ENCODE data around the gene TIFAB.

Gene TIFAB

DNA sequence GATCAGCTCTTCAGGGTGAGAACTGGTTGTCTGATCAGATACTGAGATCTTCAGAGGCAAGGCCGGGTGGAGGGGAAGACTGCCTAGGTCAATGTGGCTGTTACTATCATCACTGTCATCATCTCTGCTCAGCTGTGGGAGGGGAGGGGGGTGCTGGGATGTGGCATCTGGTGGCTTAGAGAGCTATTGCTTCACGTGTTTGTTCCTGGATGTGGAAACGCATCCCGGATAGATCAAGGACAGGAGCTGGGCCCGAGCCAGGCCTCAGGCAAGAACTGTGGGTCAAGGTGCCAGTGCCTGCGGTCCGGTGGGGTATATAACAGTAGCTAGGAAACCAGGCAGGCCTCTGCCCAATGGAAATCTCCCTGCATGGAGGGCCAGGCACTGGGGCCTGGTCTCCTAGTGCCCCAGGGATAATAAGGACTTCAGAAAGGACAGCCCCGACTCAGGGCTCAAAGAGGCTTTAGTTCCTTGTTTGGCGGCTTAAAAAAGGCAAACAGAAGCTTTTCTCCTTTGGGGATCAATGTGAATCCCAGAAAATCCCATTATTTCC, 30.3 kb upstream of the TIFAB start:
- no peak for DNase-seq (ENCODE audit: low read depth, low spot score)

DNA sequence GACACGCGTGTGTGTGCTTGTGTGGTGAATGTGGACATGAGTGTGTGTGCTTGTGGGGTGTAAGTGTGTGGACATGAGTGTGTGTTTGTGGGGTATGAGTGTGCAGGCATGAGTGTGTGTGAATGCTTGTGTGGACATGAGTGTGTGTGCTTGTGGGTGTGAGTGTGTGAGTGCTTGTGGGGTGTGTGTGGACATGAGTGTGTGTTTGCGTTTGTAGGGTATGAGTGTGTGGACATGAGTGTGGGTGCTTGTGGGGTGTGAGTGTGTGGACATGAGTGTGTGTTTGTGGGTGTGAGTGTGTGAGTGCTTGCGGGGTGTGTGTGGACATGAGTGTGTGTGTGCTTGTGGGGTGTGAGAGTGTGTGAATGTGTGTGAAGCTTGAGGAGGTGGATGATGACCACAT, 29.8 kb upstream of the TIFAB start:
- no peak for DNase-seq (ENCODE audit: low read depth, low spot score)

DNA sequence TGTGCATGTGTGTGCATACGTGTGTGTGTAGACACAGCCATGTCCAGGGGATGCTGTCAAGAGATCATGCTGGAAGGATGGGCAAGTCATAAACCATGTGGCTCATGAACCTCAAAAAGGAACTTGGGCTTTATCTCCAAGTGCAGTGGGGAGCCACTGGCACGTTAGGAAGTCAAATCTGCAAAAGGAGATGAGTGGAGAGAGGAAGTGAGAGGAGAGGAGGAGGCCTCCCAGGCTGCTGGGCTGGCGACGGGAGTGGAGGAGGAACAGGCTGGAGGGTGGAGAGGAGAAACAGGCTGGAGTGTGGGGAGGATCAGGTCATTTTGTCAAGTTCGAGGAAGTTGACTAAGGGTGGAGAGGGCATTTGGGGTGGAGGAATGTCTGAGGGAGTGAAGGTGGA, 29.2 kb upstream of the TIFAB start:
- no peak for DNase-seq (ENCODE audit: low read depth, low spot score)

DNA sequence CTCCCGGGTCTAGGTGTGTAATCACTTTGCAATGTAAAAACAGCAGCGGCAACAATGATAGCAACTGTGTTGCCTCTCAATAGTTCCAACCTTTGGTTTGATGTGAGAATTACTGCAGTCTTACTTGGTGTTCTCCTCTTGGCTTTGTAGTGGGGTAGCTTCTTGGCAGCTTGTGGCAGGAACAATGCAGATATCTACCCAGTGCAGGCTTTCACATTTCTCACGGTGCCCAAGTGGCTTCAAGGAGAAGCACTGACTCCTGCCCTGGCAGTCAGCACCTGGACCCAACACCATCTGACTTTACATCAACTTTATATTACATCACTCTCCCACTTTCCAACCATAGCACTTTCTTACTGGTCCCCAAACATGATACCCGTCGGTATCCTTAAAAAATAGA, 28.4 kb upstream of the TIFAB start:
- DNase-seq (ENCODE audit: low read depth, low spot score) = no peak

DNA sequence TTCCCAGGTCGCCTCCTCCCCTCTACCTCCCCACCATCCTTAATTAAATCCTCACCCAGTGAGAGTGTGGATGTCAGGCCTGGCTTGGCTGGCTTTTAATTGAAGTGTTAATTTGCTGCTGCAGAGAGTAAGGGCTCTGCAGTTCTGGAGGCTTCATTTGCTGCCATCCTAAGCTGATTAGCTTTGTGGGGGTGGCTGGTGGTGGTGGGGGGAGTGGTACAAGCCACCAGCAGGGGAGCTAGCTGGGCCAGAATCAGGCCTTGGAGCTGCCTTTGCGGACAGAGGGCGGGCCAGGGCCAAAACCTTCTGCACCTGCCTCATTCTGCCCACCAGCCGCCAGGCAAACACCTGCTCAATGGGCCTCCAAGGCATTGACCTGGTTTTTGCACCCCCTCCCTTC, 26.8 kb upstream of the TIFAB start:
- no peak for DNase-seq (ENCODE audit: low read depth, low spot score)

DNA sequence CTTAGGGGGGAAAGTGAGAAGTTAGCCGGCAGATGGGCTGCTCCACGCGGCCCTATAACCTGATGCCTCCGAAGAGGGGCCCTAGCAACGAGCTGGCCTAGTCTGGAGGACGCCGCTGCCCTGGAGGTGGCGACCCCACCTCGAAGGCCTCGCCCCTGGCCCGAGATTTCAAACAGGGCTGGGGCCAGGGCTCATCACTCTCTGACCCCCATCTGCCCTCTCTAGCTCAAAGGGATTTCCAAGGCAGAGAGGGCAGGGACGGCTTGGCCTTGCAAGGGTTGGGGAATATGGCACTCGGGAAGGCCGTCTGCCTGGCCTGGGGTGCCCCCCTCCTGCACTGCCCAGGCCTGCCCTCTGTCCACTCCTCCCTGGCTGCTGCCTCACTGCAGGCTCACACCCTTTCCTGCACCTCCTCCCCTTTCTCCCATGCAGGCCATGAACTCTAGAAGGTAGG, 25.5 kb upstream of the TIFAB start:
- no peak for DNase-seq (ENCODE audit: low read depth, low spot score)

DNA sequence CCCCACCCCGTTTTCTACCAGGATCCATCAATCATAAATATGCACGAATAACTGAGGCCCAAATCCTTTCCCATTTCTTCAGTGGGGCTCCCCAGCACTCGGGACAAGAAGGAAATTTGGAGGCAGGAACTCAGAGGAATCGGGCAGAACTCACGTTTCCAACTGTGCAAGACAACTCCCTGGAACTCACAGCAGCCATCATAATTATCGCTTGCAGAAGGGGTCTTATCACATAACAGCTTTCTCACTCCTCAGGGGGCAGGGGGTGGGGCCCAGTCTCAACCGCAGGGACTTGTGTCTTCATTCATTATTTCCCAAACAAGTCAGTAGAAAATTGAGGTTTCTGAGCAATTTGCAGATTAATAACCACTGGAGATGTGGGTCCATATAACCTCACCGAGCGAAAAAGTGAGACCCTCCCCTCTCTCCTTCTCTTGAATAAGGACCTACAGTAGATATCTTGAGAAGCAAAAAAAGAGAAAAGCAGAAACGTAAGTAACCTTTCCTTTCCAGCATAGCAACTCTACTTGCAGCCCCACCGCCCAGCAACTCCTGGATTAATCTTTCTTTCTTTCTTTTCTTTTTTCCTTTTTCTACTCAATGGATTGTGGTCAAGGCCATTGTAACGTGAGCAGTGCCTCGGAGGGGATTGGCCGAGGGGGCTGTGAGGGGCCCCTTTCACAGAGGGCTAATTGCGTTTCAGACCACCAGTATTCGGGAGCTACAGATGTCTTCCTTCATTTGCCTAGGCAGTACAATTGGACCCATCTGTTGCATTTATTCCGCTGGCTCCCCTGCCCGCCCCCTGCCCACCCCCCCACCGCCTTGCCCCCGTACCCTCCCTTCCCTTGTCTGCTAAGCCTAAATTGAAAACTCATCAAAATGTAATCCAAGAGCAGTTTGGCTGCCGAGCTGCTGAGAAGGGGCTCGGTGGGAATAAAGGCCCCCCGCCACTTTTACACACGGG, 24.7 kb upstream of the TIFAB start:
- no peak for DNase-seq (ENCODE audit: low read depth, low spot score)

DNA sequence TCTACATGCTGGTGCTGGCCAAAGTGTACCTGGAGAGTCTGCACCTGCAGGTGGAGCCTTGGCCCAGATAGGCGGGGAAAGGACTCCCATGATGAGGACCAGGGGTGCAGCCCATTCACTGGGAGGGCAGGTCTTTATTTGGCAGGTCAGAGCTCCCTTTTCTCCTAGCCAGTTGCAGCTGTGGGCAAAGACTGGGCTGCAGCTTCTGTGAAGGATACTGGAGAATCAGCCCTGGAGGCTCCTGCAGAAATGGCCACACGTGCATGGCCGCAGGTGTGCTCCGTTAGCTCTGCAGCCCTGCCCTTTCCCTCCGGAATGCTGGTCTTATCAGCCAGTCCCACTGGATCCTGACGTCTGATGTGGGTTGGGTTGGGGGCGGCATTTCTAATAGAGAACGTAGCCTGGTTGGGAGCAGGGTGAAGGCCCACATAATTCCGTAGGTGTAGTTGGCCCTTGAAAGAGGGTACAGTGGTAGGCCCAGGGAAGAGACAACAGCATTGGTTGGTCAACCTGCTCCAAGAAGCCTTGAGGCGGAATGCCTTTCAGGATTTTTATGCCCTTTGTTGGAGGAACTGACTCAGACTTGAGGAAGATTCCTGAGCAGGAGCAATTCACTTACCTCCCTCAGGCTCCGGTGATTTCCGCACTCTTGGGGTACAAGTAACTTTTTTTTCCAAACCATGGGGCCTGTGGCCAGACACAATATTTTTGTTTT, 22.0 kb upstream of the TIFAB start:
- DNase-seq (ENCODE audit: low read depth, low spot score) = no peak

DNA sequence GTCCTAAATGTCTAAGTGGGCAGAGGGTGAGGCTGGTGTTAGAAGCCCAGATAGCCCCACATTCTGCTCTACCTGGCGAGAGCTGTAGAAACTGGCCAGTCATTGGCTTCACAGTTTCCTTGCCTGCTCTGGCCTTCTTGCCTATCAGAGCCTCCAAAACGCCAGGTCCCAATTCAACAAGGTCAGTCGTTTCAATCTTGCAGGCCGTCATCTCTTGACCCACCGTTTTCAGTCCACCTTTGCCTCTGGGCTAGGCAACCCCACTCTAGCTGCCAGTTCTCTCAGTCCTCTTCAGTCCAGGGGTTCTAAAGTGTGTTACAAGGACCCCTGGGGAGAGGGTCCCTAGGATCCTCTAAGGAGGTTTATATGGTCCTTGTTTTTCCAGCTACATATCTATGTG, 20.0 kb upstream of the TIFAB start:
- no peak for DNase-seq (ENCODE audit: low read depth, low spot score)

DNA sequence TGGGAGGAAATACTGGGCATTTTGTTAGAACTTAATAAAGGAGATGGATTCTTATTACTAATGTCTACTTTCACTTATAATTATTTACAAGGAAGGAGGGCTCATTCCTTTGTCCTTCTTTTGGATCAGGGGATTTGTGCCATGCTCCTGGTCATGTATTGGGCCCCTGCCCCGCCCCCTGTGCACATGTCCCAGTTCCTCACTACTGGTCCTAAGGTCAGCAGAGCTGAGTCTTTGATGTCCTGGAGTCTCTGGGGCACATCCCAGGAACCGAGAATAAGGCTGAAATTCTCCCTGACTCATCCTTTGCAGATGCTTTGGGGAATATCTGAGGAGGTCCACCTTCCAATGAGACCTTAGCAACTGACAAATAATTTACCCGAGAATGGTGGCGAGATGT, 19.6 kb upstream of the TIFAB start:
- no peak for DNase-seq (ENCODE audit: low read depth, low spot score)

DNA sequence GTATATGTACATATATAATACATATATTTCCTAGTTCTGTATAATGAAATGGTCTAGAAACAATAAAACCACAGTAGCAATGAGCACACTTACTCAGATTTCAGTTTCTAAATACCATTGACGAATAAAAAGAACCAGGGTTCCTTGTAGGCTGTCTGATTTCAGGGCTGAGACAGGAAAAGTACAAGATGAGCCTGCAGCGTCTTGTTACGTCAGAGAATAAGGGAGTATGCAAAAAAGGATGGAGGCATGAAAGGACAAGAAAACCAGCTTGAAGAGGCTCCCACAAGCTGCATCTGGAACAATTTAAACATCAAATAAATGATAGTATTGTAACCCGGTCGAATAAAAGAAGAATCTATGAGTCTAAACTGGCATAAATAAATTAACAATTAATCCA, 17.8 kb upstream of the TIFAB start:
- no peak for DNase-seq (ENCODE audit: low read depth, low spot score)

DNA sequence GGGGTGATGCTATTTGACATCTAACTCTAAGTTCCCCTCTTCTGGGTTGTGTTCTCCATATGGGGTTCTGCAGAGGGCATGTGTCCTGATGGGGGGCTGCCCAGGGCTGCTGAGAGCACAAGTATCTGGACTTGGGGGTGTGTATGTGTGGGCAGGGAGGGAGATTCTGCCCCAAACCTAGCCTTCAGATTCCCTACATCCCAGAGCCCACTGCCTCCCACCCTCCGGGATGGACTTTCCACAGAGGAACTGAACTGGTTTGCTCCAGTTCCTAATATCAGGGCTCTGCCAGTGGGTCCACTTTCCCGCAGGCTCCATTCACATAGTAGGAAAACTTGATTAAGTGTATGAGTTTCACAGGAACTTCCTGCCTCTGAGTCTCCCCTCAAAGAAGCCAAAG, 16.4 kb upstream of the TIFAB start:
- no peak for DNase-seq (ENCODE audit: low read depth, low spot score)

DNA sequence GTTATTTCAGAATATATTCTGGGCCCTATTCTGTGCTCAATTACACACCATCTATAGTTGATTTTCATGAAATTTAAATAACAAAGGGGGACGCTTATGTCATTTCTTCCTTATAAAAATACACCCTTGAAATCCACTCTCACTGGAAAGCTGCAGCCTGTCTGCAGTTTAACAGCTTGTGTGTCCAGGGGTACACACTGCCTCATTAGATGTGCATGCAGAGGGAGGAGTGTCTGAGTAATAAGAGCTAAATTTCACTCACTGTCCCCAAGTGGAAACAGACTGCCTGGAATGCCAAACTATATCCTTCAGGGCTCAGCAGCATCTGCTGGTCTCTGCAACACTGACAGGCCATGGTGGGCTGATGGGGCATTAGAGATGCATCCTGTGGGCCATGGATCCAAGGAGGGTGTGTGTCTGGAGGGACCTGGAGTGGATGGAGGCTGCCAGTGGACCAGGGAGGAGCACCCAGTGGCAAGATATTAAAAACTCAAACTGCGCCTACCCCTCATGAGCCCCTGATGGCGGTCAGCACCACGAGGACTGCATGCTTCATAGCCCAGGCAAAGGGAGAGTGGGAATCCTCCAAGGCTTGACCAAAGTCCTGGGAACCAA, 15.8 kb upstream of the TIFAB start:
- DNase-seq (ENCODE audit: low read depth, low spot score) = no peak

DNA sequence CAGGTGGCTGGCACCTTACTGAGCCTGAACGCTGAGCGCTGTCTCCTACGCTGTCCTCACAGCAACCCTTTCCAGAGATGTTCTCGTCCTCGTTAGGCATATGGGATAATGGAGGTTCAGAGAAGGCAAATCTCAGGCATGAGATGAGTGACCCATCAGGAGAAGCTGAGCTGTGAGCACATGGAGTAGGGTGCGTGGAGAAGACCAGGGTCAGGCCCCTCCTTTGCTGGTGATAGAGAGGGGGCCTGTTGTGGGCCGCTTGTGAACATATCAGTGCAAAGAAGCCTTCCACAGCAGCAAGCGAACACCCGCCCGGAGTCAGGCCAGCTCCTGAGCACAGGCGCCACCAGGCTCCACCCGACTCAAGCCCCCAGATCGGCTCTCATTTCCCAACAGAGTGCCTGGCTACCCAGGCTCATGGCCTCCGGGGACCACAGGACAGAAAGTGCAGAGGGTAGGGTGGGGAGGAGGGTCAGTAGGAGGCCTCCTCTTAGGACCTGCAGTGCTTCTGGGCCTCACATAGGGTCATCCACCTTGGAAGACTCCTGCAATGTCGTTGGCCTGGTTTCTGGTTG, 15.0 kb upstream of the TIFAB start:
- no peak for DNase-seq (ENCODE audit: low read depth, low spot score)

DNA sequence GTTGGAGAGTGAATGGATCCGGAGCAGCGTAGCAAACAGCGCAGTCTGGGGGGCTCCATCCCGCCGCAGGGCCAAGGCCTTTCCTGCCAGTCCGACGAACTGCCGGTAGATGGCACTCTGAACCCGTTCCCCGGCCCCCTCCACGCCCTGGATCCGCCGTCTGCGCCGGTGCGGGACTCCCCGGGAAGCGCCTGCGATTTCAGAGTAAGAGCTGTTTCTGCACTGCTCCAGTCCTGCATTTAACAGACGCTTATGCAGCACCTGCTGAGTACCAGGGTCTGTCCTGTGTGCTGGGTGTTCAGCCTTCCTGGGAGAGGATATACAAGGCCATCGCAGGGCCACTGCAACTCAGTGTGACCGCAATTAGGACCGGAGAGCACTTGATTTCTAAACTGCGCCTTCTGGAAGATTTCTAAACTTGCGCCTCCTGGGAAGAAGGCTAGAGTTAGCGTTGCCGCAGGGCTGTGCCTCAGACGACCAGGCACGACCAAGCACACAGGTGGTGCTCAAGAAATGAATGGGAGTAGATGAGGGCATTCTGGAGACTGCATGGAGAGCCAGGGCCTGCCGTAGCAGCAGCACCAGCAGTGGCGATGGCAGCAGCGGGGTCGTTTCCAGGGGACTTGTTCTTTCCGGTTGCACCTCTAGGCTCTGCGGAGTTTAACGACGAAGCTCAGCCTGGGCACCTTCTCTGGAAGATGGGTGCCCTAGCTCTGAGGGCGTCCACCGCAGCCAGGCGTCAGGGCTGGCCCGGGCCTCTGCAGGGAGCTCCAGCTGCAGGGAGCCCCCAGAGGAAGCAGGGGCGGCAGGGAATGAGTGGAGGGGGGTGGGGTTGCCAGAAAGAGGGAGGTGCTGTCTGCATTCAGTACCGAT, 14.3 kb upstream of the TIFAB start:
- no peak for DNase-seq (ENCODE audit: low read depth, low spot score)

DNA sequence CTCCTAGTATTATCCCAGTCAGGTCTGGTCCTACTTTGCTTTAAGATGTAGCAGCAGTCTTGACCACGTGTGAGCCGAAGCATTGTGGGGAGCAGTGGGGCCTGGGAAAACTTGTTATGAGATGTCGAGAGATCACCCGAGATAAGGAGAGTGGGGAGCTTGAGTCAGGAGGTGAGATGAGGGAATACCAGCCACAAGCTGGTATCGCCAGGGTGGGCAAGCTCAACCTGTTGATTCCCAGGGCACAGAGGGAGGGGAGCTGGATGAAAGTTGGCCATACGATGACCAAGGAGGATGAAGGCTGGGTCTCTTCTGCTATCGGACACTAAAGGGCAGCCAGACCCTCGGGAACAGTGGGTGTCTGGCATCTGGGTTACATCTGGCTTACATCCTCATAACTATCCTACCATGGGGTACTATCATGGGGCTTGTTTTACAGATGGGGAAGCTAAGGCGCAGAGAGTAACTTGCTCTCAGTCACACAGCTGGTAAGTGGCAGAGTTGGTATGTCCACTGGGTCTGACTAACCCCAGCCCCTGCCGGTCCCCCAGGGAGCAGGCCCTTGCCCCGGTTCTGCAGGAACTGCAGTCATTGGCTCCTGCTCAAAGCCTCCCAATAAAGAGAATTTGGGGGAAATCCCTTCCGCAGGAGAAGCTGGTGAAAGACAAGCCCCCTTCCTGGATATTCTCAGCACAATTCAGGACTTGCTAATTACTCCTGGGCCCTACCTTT, 13.4 kb upstream of the TIFAB start:
- DNase-seq (ENCODE audit: low read depth, low spot score) = no peak

DNA sequence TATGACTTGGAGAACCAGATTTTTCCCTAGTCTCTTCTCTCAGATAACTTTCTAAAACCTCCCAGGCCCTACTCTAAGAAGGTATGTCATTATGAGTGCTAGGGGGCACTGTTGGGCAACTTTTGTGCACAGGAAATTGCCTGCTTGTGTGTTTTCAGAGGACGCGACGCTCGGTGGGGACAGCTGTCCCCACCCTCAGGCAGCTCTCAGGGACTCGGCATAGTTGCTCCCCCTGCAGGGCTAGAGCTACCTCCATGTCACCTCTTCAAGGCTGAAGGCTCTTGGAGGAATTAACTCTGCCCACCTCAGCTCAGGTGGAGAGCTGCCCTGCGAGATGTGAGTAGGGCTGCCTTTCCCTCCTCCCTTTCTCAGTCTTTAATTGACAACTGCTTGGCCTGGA, 10.2 kb upstream of the TIFAB start:
- DNase-seq (ENCODE audit: low read depth, low spot score) = peak; percentile 77

DNA sequence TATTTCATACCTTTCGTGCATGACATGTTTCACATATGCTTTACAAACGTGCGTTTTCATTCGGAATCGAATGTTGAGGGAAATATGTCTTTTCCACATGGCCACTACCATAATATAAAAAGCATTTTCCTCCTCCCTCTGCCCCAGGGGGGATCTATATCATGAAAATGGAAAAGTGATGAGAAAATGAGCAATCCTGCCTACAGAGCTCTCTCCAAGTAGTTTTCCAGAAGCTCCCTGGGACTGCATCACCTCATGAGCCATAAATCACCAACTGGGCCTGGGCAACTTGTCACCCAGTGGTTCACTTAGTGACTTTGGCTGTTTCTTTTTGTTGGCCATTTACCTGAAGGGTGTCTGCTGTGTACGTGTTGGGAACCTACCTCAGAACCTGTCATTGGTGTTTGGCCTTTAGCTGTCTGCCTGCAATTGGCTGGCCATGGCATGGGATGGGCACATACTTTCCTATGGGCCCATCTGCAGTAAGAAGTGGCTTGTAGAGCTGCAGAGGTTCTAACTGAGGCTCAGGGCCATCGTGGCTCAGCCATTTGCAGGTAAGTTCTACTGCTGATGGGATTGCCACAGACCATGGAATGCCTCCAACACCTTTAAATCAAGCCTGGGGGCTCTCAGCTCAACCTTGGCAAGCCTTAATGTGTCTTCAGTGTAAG, 9.5 kb upstream of the TIFAB start:
- DNase-seq (ENCODE audit: low read depth, low spot score) = no peak

DNA sequence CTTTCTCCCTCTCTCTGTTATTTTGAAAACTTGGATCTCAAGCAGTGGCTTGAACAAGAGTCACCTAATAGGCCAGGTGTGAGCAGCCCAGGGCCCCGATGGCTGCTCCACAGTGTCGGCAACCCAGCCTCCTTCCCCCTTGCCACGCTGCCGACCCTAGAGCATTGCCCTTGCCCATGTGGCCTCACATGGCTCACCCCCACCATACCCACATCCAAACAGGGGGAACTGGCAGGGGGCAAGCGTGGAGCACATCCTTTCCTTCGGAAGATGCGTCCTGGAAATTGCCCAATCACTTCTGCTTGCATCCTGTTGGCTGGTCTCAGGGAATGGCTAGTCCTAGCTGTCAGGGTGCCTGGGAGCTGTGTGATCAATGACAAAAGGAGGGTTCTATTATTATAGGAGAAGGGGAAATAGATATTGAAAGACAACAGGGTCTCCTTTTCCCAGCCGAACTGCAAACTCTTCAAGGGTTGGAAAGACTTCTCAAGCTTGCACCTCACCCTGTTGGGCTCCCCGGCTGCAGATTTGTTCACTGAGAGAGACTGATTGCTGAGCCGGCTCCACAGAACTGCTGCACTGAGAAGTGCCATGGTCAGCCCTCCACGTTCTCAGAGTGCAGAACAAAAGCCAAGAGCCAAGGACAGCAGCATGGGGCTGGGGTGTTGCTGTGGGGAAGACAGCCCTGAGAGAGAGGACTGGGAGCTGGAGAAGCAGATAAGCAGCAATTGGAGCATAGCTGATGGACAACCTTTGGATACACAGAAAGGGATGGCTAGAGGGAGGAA, 8.3 kb upstream of the TIFAB start:
- DNase-seq (ENCODE audit: low read depth, low spot score) = no peak

Measured in iPS DF 19.7 (cell line).